HCEC 1CT (cell line): ENCODE data around the gene NUDT1.
A peak's percentile ranks its signal among the peaks of the same experiment; 100 is the strongest.

Experiments
- DNase-seq: peaks from one replicate; pipeline ENCODE4 v3.0.0-alpha.2; 2017

NUDT1 gene

GRCh38 chr7:2205036-2205780 is 36.8 kb upstream of the NUDT1 start:
- DNase-seq = no peak

GRCh38 chr7:2208712-2209111 is 33.3 kb upstream of the NUDT1 start:
- DNase-seq = no peak

- peak; percentile 26 for DNase-seq
Measured at GRCh38 chr7:2209146-2209960, 32.7 kb upstream of the NUDT1 start.

DNA sequence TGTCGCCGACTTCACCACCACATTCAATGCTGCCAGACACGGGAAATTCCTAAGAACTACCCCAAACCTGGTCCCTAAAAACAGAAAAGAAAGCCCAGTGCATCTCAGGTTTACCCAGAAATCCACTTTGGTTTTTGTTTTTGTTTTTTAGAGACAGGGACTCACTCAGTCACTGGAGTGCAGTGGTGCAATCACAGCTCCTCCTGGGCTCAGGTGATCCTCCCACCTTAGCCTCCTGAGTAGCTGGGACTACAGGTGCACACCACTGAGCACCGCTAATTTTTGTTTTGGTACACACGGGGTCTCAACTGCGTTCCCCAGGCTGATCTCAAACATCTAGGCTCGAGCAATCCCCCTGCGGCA is 32.1 kb upstream of the NUDT1 start:
- DNase-seq = no peak

GRCh38 chr7:2210551-2211258 is 31.3 kb upstream of the NUDT1 start:
- no peak for DNase-seq

GRCh38 chr7:2211259-2211880 is 30.7 kb upstream of the NUDT1 start:
- no peak for DNase-seq

DNA sequence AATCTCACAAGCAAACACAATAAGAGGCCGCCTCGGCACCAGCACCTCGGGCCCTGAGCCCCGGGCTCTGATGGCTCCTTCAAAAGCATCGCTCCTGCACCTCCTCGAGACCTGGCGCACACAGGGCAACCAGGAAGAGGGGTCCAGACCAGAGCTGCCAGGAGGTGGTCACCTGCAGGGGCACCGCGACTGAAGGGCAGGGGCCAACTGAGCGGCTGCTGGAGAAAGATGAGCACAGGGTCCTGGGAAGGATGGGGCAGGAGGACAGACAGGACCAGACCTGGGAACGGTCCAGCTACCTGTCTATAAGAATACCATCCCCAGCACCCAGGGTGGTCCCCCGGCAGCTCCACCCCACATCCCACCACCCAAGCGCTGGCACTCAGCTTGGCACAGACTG is 30.1 kb upstream of the NUDT1 start:
- DNase-seq = no peak

GRCh38 chr7:2212906-2213305 is 29.1 kb upstream of the NUDT1 start:
- no peak for DNase-seq

GRCh38 chr7:2213551-2214215 is 28.3 kb upstream of the NUDT1 start:
- no peak for DNase-seq

DNA sequence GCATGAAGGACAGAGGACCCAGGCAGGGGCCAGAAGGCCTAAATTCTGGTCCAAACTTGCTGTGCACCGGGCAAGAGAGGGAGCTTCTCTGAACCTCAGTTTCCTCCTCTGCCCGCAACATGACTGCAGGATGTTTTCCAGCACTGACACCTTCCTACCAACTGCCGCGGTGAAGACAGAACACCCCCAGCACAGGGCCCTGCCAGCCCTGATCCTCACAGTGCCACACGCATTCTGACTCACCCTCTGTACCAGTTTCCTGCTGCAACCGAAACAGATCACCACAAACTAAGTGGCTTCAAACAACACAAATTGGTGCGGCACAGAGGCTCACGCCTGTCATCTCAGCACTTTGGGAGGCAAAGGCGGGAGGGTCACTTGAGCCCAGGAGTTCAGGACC is 27.4 kb upstream of the NUDT1 start:
- DNase-seq = no peak

DNA sequence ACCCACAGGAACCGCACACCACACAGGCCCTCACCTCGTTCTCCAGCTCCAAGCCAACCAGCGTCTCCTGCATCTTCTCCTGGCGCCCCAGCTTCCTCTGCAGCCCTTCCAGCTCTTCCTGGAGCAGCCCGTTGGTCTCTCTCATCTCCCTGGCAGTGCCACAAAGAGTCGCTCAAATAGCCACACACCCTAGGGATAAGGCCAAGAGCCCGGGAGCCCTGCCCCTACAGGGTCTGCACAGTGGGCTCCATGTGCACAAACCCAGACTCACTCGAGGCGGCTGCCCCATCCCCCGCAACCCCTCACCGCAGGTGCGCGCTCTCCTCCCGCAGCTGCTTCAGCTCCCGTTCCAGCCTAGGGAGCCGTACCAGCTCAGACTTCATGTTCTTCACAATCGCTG is 26.2 kb upstream of the NUDT1 start:
- DNase-seq = no peak

DNA sequence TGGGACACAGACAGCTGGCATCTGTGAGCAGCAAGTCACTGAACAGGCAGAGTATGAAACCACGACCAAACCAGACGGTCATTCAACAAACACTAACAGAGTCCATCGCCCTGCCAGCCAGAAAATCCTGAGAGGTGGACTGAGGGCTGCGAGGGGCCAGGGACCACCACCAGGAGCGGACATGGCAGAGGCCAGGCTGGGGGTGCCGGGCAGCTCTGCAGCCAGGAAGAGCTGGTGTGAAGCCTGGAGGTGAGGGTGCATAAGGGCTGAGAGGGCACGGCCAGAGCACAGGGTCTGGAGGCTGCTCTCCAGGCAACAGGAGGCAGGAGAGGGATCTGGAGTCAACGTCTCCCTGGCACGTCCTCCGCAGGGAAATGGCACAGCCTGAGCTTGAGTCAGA is 24.8 kb upstream of the NUDT1 start:
- DNase-seq = no peak

GRCh38 chr7:2217716-2218443 is 24.1 kb upstream of the NUDT1 start:
- DNase-seq = no peak

DNA sequence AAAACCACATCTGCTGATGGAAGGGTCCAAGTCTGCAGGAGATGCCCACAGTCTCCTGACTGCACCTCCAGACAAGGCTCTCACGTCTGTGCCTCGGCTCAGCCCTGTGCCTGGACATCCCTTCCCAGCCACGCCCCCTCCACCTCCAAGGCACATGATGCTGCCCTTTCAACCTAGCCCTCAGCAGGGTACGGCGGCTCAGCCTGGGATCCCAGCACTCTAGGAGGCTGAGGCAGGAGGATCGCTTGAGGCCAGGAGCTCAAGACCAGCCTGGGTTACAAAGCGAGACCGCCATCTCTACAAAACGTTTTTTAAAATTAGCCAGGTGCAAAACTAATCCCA is 23.6 kb upstream of the NUDT1 start:
- no peak for DNase-seq

GRCh38 chr7:2219136-2219535 is 22.9 kb upstream of the NUDT1 start:
- no peak for DNase-seq

- DNase-seq = no peak
Measured at GRCh38 chr7:2219606-2220005, 22.4 kb upstream of the NUDT1 start.

DNA sequence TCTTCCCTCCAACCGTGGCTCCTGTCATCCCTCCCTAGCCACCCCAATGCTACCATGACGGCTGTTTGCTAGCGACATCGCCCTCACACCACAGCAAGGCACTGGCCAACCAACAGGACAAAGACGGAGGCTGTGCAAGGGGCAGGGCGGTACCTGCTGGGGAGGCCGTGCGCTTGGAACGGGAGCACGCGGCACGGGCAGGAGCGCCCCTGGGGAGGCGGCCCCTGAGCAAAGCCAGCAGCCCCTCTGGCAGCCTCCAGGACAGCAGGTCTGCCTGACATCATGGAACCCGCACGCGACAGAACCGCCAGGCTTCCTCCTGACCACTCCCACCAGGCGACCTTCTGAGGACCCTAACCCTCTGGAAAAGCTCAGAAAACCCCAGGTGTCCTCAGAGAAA is 22.0 kb upstream of the NUDT1 start:
- DNase-seq = no peak

GRCh38 chr7:2220506-2220905 is 21.5 kb upstream of the NUDT1 start:
- no peak for DNase-seq

DNA sequence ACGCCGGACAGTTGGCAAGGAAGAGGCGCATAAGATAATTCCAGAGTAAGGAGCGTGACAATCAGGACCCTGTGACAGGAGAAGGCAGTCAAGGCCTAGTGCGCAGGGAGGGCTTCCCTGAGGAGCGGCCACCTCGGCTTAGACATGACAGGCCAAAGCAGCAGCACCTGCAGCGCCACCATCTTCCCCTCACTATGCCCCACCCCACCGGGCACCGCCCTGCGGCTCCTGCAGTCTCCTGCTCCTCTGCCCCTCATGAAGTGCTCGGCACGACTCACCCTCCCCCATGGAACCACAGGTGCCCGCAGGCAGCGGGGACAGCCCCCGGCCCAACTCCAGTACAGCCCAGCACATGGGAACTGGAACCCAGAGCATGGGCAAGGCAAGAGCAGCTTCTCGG is 21.1 kb upstream of the NUDT1 start:
- no peak for DNase-seq

GRCh38 chr7:2222516-2222915 is 19.5 kb upstream of the NUDT1 start:
- DNase-seq = no peak

DNA sequence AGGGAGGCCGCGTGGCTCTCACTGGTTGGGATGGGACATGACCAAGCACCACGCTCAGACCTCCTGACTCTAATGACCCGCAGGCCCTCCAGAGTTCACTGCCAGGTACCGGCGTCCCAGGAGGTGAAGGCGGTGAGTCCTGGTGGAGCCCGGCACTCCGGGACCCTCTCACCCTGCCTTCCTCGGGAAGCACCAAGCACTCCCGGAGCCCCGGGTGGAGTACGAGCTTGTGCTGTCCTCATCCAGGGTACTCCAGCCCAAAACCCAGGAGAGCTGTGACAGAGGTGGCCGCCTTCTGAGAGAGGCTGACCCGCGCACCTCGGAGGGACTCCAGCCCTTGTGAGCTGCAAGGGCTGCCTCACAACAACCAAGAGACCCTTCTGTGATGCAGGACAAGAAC is 18.7 kb upstream of the NUDT1 start:
- DNase-seq = no peak

DNA sequence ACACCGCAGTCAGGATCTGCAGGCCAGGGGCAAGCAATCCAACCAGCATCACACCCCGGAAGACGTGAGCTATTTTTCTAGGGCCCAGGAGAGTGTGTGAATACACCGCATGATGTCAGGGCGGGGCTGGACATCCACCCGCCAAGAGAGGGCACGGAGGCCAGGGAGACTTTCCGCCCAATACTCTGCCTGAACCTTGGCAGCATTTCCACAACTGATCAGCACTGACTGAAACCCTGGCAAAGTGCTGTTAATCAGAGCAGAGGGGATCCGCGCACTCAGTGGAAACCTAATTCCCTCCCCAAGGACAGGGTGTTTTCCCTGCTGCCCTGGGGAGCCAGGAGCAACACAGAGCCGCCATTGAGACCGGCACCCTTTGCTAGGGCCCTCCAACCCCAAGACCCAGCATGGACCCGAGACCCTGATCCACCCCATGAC is 17.5 kb upstream of the NUDT1 start:
- no peak for DNase-seq
